ENCODE data around the gene NCKIPSD. TPM values are rescaled to one million over a fixed set of nuclear protein-coding genes. Genes with fewer than 3 reads are reported as not detected.
"Not testable (repeated sequence)": the region's sequence is repeated elsewhere in the genome, so short reads cannot be mapped to it uniquely, and the experiment has no call there.

Gene NCKIPSD
- polyA plus RNA-seq (2013, experiment 1 of 2) = 18.1 TPM
- 18.7 TPM for polyA plus RNA-seq (2013, experiment 2 of 2)

DNA sequence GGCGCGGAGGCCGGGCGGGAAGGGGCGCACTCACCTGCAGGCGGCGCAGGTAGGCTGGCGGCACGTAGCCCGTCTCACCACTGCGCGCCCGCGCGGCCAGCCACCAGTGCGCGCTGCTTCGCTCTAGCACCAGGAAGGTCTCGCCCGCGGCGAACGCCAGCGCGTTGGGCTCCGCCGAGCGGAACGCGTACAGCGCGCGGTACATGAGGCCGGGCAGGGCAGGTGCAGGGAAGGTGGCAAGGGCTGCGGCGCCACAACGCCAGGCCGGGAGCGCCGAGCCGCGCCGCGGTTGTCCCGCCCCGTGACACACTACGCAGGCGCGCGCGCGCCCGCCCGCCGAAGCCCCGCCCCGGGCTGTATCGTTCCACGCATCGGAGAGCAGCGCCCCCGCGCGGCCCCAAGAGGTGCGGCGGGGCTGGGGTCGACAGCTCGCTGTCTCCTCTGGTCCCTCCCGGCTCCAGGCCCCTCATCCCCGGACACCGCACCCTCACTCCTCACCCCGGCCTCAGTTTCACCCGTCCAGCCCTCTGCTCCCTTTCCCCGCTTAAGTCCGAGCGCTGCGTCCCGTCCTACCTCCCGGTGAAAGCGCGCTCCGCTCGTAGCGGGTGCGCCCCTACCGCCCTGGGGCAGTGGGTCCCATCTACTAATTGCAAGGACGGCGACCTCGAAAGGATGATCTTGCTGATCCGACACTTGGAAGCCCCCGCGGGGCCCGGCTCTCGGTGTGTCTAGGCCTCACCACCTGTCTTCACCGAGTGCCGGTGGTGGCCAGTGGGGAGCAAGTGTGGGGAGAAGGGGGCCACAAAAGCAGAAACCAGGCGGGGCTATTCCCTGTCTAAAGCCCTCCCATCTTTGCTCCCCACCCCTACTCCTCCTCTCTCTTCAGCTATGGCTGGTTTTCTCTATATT is at the start of gene NCKIPSD:
TSS of gene NCKIPSD (minus strand) at position 313 of the 909 bp plus-strand sequence. CDS start at position 205, 108 bp downstream.
- Histone ChIP-seq H3K79me1 (ENCODE audit: low read length) (peaks cover 13% of the 10 kb centered on the region), H3K18ac (ENCODE audit: low read length) (no peak within 1 kb of the TSS), H2BK120ac (ENCODE audit: low read depth, low read length) (no peak within 1 kb of the TSS), H3K4me3 (ENCODE audit: low read length) (peak within 1 kb of the TSS; percentile 96), H2BK15ac (replicated peaks; ENCODE audit: low read depth) (no peak within 1 kb of the TSS), H3K27me3 (ENCODE audit: insufficient read depth, low read length, poor library complexity) (no peaks in the 10 kb centered on the region), H3K4ac (ENCODE audit: low read depth, low read length) (no peak within 1 kb of the TSS), H3K56ac (ENCODE audit: low read length) (peak within 1 kb of the TSS; percentile 100), H4K8ac (ENCODE audit: low read depth, low read length) (no peak within 1 kb of the TSS), H3K27ac (ENCODE audit: low read depth, low read length) (peak within 1 kb of the TSS; percentile 26), H3K23ac (ENCODE audit: low read length) (no peak within 1 kb of the TSS), H3K4me2 (ENCODE audit: low read length) (peak within 1 kb of the TSS; percentile 99), H3K4me1 (ENCODE audit: control insufficient read depth, low read depth, low read length) (peaks cover 2% of the 10 kb centered on the region), H3K79me2 (ENCODE audit: control insufficient read depth, insufficient read depth, low read length) (peaks cover 2% of the 10 kb centered on the region), H3K36me3 (ENCODE audit: control insufficient read depth, insufficient read depth, low read length) (peaks cover 16% of the 10 kb centered on the region), H2BK5ac (ENCODE audit: low read length) (peak within 1 kb of the TSS; percentile 94), H2AK5ac (ENCODE audit: low read length) (no peak within 1 kb of the TSS), H3K9ac (ENCODE audit: low read length) (peak within 1 kb of the TSS; percentile 97), H4K5ac (ENCODE audit: low read length) (no peak within 1 kb of the TSS)
- WGBS (ENCODE audit: extremely low coverage, insufficient coverage, low lambda C conversion rate) = no CpG with 5 or more reads among the region's 97 CpGs
- peak; percentile 91 for DNase-seq

GRCh38 chr3:48735075-48735767 is 49.5 kb upstream of the NCKIPSD start:
- not testable (repeated sequence) for H4K5ac ChIP-seq (ENCODE audit: low read length); H3K79me1 ChIP-seq (ENCODE audit: low read length); H3K27ac ChIP-seq (ENCODE audit: low read depth, low read length); H3K23ac ChIP-seq (ENCODE audit: low read length); H3K4me3 ChIP-seq (ENCODE audit: low read length); H3K56ac ChIP-seq (ENCODE audit: low read length); H3K79me2 ChIP-seq (ENCODE audit: control insufficient read depth, insufficient read depth, low read length); H2BK120ac ChIP-seq (ENCODE audit: low read depth, low read length); H3K27me3 ChIP-seq (ENCODE audit: insufficient read depth, low read length, poor library complexity); H2AK5ac ChIP-seq (ENCODE audit: low read length); H3K36me3 ChIP-seq (ENCODE audit: control insufficient read depth, insufficient read depth, low read length); H4K8ac ChIP-seq (ENCODE audit: low read depth, low read length); DNase-seq; H2BK15ac ChIP-seq (replicated peaks; ENCODE audit: low read depth); H3K18ac ChIP-seq (ENCODE audit: low read length); H3K4ac ChIP-seq (ENCODE audit: low read depth, low read length); H3K9ac ChIP-seq (ENCODE audit: low read length); H3K4me1 ChIP-seq (ENCODE audit: control insufficient read depth, low read depth, low read length); H2BK5ac ChIP-seq (ENCODE audit: low read length); H3K4me2 ChIP-seq (ENCODE audit: low read length)
- no CpG with 5 or more reads among the region's 8 CpGs for WGBS (ENCODE audit: extremely low coverage, insufficient coverage, low lambda C conversion rate)

GRCh38 chr3:48734541-48734940 is 48.8 kb upstream of the NCKIPSD start:
- H4K5ac ChIP-seq (ENCODE audit: low read length); H3K27ac ChIP-seq (ENCODE audit: low read depth, low read length); H3K79me2 ChIP-seq (ENCODE audit: control insufficient read depth, insufficient read depth, low read length); H3K4ac ChIP-seq (ENCODE audit: low read depth, low read length); DNase-seq; H3K56ac ChIP-seq (ENCODE audit: low read length); H4K8ac ChIP-seq (ENCODE audit: low read depth, low read length); H2BK120ac ChIP-seq (ENCODE audit: low read depth, low read length); H3K23ac ChIP-seq (ENCODE audit: low read length); H3K79me1 ChIP-seq (ENCODE audit: low read length); H3K18ac ChIP-seq (ENCODE audit: low read length); H3K4me2 ChIP-seq (ENCODE audit: low read length); H2AK5ac ChIP-seq (ENCODE audit: low read length); H3K27me3 ChIP-seq (ENCODE audit: insufficient read depth, low read length, poor library complexity); H2BK5ac ChIP-seq (ENCODE audit: low read length); H3K4me1 ChIP-seq (ENCODE audit: control insufficient read depth, low read depth, low read length); H2BK15ac ChIP-seq (replicated peaks; ENCODE audit: low read depth); H3K4me3 ChIP-seq (ENCODE audit: low read length); H3K36me3 ChIP-seq (ENCODE audit: control insufficient read depth, insufficient read depth, low read length); H3K9ac ChIP-seq (ENCODE audit: low read length): not testable (repeated sequence)
- no CpG with 5 or more reads among the region's 25 CpGs for WGBS (ENCODE audit: extremely low coverage, insufficient coverage, low lambda C conversion rate)

DNA sequence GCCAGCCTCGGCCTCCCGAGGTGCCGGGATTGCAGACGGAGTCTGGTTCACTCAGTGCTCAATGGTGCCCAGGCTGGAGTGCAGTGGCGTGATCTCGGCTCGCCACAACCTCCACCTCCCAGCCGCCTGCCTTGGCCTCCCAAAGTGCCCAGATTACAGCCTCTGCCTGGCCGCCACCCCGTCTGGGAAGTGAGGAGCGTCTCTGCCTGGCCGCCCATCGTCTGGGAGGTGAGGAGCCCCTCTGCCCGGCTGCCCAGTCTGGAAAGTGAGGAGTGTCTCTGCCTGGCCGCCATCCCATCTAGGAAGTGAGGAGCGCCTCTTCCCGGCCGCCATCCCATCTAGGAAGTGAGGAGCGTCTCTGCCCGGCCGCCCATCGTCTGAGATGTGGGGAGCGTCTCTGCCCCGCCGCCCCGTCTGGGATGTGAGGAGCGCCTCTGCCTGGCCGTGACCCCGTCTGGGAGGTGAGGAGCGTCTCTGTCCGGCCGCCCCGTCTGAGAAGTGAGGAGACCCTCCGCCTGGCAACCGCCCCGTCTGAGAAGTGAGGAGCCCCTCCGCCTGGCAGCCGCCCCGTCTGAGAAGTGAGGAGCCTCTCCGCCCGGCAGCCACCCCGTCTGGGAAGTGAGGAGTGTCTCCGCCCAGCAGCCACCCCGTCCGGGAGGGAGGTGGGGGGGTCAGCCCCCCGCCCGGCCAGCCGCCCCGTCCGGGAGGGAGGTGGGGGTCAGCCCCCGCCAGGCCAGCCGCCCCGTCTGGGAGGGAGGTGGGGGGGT is 48.2 kb upstream of the NCKIPSD start:
- not testable (repeated sequence) for H3K56ac ChIP-seq (ENCODE audit: low read length); H3K4me2 ChIP-seq (ENCODE audit: low read length); H2BK5ac ChIP-seq (ENCODE audit: low read length); H3K4me1 ChIP-seq (ENCODE audit: control insufficient read depth, low read depth, low read length); H4K5ac ChIP-seq (ENCODE audit: low read length); H2BK15ac ChIP-seq (replicated peaks; ENCODE audit: low read depth); H3K27ac ChIP-seq (ENCODE audit: low read depth, low read length); H3K23ac ChIP-seq (ENCODE audit: low read length); H3K18ac ChIP-seq (ENCODE audit: low read length); H3K4ac ChIP-seq (ENCODE audit: low read depth, low read length); H3K9ac ChIP-seq (ENCODE audit: low read length); DNase-seq; H3K27me3 ChIP-seq (ENCODE audit: insufficient read depth, low read length, poor library complexity); H3K79me1 ChIP-seq (ENCODE audit: low read length); H4K8ac ChIP-seq (ENCODE audit: low read depth, low read length); H2BK120ac ChIP-seq (ENCODE audit: low read depth, low read length); H3K4me3 ChIP-seq (ENCODE audit: low read length); H2AK5ac ChIP-seq (ENCODE audit: low read length); H3K36me3 ChIP-seq (ENCODE audit: control insufficient read depth, insufficient read depth, low read length); H3K79me2 ChIP-seq (ENCODE audit: control insufficient read depth, insufficient read depth, low read length)
- WGBS (ENCODE audit: extremely low coverage, insufficient coverage, low lambda C conversion rate) = no CpG with 5 or more reads among the region's 53 CpGs

DNA sequence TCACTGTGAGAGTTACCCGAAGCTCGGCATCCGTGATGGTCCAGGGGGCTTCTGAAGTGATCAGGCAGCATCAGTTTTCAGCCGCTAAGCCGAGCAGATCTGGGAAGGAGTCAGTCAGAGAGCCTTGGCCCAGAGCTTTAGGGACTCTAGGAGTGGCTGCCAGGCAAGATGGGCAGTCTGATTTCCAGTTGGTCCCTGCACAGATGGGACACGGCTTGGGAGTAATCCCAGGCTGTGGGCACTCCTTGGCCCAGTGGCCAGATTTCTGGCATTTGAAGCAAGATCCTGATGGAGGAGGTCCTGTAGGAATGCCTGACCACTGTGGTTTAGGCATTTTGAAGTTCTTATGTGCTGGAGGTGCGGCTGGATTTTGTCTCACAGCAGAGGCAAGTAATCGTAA is 41.8 kb upstream of the NCKIPSD start:
- Histone ChIP-seq H2BK120ac (ENCODE audit: low read depth, low read length) (no peak overlapping the region), H3K18ac (ENCODE audit: low read length) (no peak overlapping the region), H3K4ac (ENCODE audit: low read depth, low read length) (no peak overlapping the region), H2BK5ac (ENCODE audit: low read length) (no peak overlapping the region), H3K79me1 (ENCODE audit: low read length) (no peaks in the 10 kb centered on the region), H3K4me2 (ENCODE audit: low read length) (no peak overlapping the region), H2BK15ac (replicated peaks; ENCODE audit: low read depth) (no peak overlapping the region), H2AK5ac (ENCODE audit: low read length) (no peak overlapping the region), H3K56ac (ENCODE audit: low read length) (no peak overlapping the region), H3K4me1 (ENCODE audit: control insufficient read depth, low read depth, low read length) (no peaks in the 10 kb centered on the region), H4K5ac (ENCODE audit: low read length) (no peak overlapping the region), H3K4me3 (ENCODE audit: low read length) (no peak overlapping the region), H4K8ac (ENCODE audit: low read depth, low read length) (no peak overlapping the region), H3K9ac (ENCODE audit: low read length) (no peak overlapping the region), H3K36me3 (ENCODE audit: control insufficient read depth, insufficient read depth, low read length) (no peaks in the 10 kb centered on the region), H3K27me3 (ENCODE audit: insufficient read depth, low read length, poor library complexity) (no peaks in the 10 kb centered on the region), H3K23ac (ENCODE audit: low read length) (no peak overlapping the region), H3K27ac (ENCODE audit: low read depth, low read length) (no peak overlapping the region), H3K79me2 (ENCODE audit: control insufficient read depth, insufficient read depth, low read length) (no peaks in the 10 kb centered on the region)
- no peak for DNase-seq
- no CpG with 5 or more reads among the region's 8 CpGs for WGBS (ENCODE audit: extremely low coverage, insufficient coverage, low lambda C conversion rate)

All from mesendoderm (in vitro differentiated cells).